GM18870 (cell line): ENCODE data around the gene UNC13A.

Experiments used
- ATAC-seq: cut with Tn5 transposase; IDR thresholded peaks from one replicate; pipeline ENCODE4 v1.9.1; 2021; ENCODE audit warnings: moderate library complexity; ENCODE audit not compliant: unreplicated experiment

The UNC13A gene

GRCh38 chr19:17706750-17707181 is 18.6 kb upstream of the UNC13A start:
- no peak for ATAC-seq

DNA sequence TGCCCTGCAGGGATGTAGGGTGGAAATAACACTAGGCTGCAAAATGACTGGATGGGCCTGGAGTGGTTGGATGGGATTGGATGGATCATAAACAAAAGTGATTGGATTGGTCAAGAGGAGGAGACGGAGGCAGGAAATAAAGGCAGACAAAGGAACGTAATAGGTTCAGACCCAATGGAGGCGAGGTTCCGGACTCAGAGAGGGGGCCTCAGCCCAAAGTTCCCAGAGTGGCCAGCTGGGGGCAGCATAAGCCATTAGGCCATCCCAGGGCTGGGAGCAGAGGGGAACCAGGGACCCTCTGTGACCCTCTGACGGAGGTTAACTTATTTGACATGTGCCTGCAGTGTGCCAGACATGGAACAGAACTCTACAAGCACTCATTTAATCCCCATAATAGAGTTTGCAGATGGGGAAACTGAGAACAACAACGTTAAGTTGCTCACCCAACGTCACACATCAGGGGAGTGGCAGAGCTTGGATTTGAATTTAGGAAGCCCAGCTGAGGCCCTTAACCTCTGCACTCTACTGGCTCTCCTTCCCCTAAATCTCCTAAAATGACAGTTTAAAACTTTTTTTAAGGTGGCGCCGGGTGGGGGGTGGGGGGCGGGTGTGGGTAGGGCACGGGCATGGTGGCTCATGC is 15.8 kb upstream of the UNC13A start:
- ATAC-seq: no peak

DNA sequence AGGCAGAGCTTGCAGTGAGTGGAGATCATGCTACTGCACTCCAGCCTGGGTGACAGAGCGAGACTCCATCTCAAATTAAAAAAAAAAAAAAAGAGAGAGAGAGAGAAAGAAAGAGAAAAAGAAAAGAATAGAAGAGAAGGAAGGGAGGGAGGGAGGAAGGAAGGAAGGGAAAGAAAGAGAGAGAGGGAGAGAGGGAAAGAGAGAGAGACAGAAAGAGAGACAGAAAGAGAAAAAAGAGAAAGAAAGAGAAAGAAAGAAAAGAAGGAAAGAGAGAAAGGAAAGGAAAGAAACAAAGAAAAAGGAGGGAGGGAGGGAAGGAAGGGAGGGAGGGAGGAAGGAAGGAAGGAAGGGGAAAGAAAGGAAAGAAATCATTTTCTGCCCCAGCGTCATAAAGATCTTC is 7.0 kb upstream of the UNC13A start:
- ATAC-seq: no peak

- no peak for ATAC-seq
Measured at GRCh38 chr19:17692566-17692965, 4.4 kb upstream of the UNC13A start.

GRCh38 chr19:17688853-17689595 is 870 bp upstream of the UNC13A start:
- ATAC-seq: no peak

DNA sequence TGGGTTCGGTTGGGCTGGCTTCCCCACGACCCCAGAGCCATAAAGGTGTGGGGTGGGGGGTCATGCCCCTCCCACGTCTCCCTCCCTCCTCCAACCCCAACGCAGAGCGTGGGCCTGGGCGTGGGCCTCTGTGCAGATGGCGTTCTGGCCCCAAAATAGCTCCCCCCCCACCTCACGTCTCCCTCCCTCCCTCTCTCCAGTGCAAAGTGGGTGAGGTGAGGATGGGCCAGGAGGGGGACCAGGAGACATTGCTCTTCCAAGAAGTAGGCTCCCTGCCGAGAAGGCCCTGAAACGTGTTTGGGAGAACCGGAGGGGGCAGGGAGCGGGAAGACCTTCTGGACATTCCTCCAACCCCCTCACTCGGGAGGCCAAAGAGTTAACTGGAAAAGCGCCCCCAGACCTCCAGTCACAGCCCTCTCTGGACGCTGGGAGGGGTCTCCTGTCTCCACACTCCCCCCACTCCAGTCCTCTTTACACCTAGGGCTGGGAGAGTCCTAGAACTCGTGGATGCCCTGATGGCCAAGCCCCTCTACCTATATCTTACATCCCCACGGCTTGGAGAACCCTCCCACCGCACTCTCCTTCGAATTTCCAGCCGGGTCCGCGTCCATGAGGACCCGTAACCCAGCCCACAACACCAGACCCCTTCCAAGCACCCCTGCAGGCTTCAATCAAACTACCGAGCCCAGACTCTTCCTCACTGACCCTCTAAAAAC is 855 bp downstream of the UNC13A start:
- no peak for ATAC-seq

DNA sequence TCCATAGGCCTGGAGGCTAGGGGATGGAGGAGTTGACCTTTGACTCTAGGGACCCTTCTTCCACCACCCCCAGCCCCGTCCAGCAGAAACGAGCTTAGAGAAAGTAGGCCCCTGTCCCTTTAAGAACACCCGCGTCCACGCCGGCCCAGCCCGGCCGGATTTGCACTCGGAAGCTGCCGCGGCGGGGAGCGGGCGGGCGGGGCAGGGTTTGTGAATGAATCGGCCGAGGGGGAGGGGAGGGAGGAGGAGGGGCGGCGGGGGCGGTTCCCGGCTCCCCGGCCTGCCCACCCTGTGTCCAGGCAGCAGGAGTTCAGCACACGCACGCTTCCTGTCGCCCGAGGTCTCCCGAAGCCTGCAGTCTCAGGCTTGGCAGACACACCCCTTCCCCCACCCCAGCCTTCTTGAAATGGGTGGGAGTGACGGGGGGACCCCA is 1.5 kb downstream of the UNC13A start:
- no peak for ATAC-seq

DNA sequence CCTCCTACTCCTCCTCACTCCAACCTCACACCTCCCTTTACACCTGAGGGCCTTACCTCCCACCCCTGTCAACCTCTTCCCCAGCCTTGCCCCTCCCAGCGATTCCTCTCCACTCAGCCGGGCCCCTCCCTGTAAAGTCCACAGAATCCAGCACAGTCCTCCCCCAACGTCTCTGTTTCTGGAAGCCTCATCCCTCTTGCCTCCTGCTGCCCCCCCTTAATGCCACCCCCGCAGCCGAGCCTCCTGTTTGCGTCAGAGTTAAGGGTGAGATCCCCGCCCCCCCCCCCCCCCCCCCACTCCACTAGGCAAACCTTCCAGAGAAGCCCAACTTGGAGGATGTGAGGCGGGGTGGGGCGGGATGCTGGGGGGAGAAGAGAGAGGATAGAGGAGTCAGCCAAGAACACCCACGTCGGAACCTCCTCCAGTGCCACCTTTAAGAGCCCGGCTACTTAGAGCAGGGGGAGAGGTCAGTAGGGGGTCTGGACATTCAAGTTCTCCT is 2.1 kb downstream of the UNC13A start:
- no peak for ATAC-seq

- ATAC-seq: no peak
Measured at GRCh38 chr19:17685451-17686022, 2.6 kb downstream of the UNC13A start.

- no peak for ATAC-seq
Measured at GRCh38 chr19:17684256-17684655, 3.9 kb downstream of the UNC13A start.

DNA sequence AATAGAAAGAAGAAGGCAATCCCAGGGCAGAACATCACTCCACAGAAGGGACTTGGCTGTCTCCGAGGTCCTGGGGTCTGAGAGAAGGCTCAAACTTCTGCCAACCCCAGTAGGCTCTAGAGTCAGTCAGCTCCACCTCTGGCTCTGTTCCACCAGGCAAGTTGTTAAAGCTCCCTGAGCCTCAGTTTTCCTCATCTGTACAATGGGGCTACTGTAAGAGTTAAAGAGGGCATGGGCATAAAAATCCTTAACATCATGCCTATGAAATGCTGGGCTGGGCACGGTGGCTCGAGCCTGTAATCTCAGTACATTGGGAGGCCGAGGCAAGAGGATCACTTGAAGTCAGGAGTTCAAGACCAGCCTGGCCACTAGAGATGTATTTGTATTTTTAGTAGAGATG is 5.1 kb downstream of the UNC13A start:
- ATAC-seq: no peak

DNA sequence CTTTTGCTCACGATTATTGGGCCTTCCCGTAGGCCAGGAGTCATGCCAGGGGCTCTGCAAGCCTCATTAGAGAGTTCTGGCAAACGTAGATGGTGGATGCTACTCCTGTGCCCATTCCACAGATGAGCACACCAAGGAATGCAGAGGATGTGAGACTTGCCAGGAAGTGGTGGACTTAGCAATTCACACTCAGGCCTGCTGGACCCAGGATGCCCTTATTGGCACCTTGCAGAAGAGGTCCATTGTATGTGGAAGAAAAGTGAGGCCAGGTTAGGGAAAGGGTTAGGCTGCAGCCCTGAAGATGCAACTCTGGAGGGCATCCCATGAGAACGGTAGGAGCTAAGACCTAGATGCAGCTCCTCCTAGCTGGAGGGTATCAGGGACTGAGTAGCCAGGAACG is 5.9 kb downstream of the UNC13A start:
- ATAC-seq: no peak

- ATAC-seq: no peak
Measured at GRCh38 chr19:17681505-17682125, 6.5 kb downstream of the UNC13A start.

DNA sequence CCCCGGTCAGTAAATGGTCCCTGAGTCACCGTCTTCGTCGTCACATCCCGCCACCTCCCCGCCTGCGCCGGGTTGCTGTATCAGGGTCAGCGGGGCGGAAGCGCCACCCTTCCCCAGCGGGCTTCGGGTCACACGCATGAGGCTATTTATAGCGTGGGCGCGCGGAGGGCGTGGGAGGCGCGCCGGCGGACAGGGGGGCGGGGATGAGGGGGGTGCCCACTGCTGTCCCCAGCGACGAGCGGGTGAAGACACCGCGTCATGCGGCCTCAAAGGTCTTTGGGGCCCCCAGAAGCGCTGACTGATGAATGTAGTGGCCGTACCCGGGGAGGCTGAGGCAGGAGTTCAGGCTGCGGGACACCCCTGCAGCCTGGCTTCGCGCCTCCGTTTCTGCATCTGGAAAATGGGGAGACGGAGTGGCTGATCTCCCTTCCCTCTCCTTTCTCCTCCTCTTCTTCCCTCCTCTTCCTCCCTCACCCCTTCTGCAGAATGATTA is 7.9 kb downstream of the UNC13A start:
- ATAC-seq: no peak

DNA sequence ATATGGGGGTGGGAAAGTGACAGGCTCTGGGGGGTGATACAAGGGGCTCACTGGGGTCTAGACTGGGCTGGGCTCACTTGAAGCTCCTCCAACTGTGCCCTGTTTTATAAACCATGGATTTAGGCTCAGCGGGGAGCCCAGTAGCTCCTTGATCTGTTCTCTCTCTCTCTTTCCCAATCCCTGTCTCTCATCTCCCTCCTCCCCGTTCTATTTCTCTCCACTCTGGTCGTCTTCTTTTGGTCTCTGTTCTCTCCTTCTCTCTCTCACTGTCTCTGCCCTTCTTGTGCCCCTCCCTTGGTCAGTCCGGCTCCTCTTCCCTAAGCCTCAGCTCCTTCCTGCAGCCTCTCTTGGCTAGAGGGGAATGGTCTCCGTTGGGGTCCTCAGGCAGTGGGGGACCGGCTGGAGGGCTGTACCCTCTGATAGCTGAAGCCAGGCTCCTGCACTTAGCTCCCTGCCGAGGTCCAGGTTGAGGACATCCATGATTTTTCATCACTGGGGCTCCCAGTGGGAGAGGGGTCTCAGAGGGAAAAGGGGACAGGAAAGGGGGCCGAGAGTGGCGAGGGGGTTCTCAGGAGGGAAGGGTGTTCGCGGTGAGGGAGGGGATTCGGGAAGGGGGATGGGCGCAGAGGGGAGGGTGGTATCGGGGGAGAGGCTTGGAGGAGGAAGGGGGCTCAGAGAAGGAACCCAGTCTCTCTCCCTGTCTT is 8.5 kb downstream of the UNC13A start:
- ATAC-seq: no peak

DNA sequence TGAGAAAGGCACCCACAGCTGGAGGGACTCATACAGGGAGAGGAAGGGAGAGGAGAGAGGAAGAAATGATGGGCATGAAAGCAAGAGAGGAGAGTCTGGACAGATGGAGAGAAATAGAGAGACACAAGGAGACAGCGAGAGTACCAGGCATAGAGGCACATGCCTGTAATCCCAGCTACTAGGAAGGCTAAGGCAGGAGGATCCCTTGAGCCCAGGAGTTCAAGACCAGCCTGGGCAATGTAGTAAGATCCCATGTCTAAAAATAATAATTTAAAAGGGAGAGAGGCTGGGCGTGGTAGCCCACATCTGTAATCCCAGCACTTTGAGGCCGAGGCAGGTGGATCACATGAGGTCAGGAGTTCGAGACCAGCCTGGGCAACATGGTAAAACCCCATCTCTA is 9.3 kb downstream of the UNC13A start:
- ATAC-seq: no peak

GRCh38 chr19:17677002-17677401 is 11.2 kb downstream of the UNC13A start:
- ATAC-seq: no peak

GRCh38 chr19:17676295-17676694 is 11.9 kb downstream of the UNC13A start:
- ATAC-seq: no peak

- no peak for ATAC-seq
Measured at GRCh38 chr19:17673937-17674799, 14.0 kb downstream of the UNC13A start.
